Motor neuron (in vitro differentiated cells): Measurements from ENCODE around the gene DDX43. TPM values are rescaled to one million over a fixed set of nuclear protein-coding genes. Genes with fewer than 3 reads are reported as not detected.
"Not testable (repeated sequence)": the region's sequence is repeated elsewhere in the genome, so short reads cannot be mapped to it uniquely, and the experiment has no call there.

Experiments used
- ATAC-seq, 8 experiments: fragments of 200-7000 bp; cut with Tn5 transposase; replicated peaks in 6 of 8; 2 replicates each; pipeline ENCODE4 v1.8.0; 2021; ENCODE audit warnings: mild to moderate bottlenecking in 8 of 8, moderate library complexity in 8 of 8
- H3K27ac ChIP-seq, 2 donors: fragments of 250-450 bp; sonication (Bioruptor Pico); 2 replicates each; pipeline ENCODE4 v1.9.0; 2021; ENCODE audit warnings: antibody characterized with exemption in 2 of 2, mild to moderate bottlenecking in 2 of 2, moderate library complexity in 1 of 2
- H3K4me1 ChIP-seq, 2 donors: fragments of 250-450 bp; sonication (Bioruptor Pico); replicated peaks in 1 of 2; 2 replicates each; pipeline ENCODE4 v1.6.1; 2021; ENCODE audit warnings: antibody characterized with exemption in 2 of 2, mild to moderate bottlenecking in 2 of 2, moderate library complexity in 1 of 2
- H3K4me3 ChIP-seq, 5 donors: fragments of 250-450 bp; sonication (Bioruptor Pico); 2 replicates each; pipeline ENCODE4 v1.9.0; 2021; ENCODE audit warnings: antibody characterized with exemption in 5 of 5, mild to moderate bottlenecking in 5 of 5, moderate library complexity in 4 of 5
- WGBS, 10 experiments: fragments of 450-650 bp; shearing (Covaris generic); methylation state at CpG; one replicate each; pipeline ENCODE4 v1.0.0; 2022; 5-methylcytosine and 5-hydroxymethylcytosine counted together
- in situ Hi-C, 9 experiments: fragments of 400-800 bp; cut with MboI; loops; one replicate each; pipeline ENCODE4 v1.15.0; 2021; ENCODE audit warnings: low sequenced_read_pairs in 9 of 9, low pct_unique_long_range_greater_than_20kb in 2 of 9; ENCODE audit not compliant: unreplicated experiment in 9 of 9
- total RNA-seq, 8 experiments: library from RNA; unstranded; fragments of 300-600 nt; gene quantifications; 2 replicates each; pipeline versions ENCODE4 v1.2.3 to v1.2.4, GENCODE V29; 2022

DDX43 gene
- total RNA-seq, 8 experiments from 2014 or later = 0.33 TPM; not detected in 7

DNA sequence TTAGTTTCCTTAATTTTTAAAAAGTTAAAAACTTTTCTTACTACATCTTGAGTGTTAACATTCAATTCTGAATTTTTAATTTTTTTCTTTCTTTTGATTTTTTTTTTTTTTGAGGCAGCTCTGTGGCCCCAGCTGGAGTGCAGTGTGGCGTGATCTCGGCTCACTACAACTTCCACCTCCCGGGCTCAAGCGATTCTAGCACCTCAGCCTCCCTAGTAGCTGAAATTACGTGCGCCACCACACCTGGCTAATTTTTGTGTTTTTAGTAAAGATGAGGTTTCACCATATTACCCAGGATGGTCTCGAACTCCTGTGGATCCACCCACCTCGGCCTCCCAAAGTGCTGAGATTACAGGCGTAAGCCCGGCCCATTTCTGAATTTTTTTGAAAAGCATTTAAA, 1.2 kb downstream of the DDX43 start:
- 67 to 99% (median 94%) methylated on average over 3 to 10 of the region's 10 CpGs for WGBS, 10 experiments
- in situ Hi-C loops = no loop called here
- Histone ChIP-seq H3K4me3 (no peak overlapping the region), H3K4me1 (no peaks in the 10 kb centered on the region), H3K27ac (no peak overlapping the region)
- ATAC-seq = no peak

DNA sequence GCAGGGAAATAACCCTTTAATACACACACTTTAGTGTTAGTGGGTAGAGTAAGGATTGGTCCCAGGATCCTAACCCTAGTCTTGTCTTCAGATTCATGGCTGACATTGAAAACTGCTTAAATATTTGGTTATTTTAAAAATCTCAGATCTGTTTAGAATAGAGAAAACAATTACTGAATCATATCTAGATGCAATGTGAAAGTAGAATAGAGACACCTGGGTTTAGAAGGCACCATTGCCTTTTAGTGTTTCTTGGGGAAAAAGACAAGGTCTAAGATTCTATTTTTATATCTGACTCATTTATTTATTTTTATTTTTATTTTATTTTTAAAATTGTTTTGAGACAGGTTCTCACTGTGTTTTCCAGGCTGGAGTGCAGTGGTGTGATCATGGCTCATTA, 6.0 kb downstream of the DDX43 start:
- H3K27ac ChIP-seq = no peak overlapping the region
- in situ Hi-C loops = no loop called here
- no peak overlapping the region for H3K4me3 ChIP-seq
- H3K4me1 ChIP-seq = no peaks in the 10 kb centered on the region
- ATAC-seq = no peak

DNA sequence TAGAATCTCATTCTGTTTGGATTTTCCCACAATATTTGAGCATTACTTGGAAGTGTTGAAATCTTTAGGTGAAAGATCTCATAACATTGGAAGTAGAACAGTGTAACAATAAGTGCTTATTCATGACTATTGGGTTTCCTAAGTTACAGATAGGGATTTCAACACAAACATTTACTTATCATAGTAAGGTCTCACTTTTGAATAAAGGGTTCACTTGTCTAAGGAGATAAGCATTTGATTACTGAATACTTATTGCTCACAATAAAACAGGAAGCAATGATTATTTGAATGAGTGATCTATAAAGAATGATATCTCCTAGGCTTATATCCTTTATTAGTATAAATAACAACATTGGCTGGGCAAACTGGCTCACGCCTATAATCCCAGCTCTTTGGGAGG, 14.8 kb downstream of the DDX43 start:
- in situ Hi-C loops = no loop called here
- Histone ChIP-seq H3K4me1 (no peaks in the 10 kb centered on the region), H3K27ac (no peak overlapping the region), H3K4me3 (no peak overlapping the region)
- no peak for ATAC-seq
- WGBS, 10 experiments = 50 to 100% (median 90%) methylated on average over 1 of the region's 1 CpG; no CpG with 5 or more reads in 4 of the 10 experiments

DNA sequence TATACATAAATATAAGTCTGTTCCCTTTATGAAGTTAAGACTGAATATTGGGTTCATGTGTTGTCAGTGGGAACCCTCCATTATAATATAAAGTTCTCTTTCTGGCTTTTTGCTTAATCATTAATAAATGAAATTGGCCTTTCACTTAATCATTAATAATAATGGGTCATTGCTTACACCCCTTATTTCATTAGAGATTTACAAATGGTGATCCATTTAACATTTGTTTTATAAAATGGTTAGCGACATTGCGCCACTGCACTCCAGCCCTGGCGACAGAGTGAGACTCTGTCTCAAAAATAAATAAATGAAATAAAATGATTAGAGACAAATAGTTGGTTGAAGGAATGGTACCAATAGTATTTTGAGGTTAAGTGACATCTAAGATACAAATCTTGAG, 18.5 kb downstream of the DDX43 start:
- WGBS, 10 experiments = 86 to 100% (median 100%) methylated on average over 3 of the region's 3 CpGs; no CpG with 5 or more reads in 1 of the 10 experiments
- in situ Hi-C loops = no loop called here
- Histone ChIP-seq H3K4me3 (no peak overlapping the region), H3K4me1 (no peaks in the 10 kb centered on the region), H3K27ac (no peak overlapping the region)
- ATAC-seq = no peak

DNA sequence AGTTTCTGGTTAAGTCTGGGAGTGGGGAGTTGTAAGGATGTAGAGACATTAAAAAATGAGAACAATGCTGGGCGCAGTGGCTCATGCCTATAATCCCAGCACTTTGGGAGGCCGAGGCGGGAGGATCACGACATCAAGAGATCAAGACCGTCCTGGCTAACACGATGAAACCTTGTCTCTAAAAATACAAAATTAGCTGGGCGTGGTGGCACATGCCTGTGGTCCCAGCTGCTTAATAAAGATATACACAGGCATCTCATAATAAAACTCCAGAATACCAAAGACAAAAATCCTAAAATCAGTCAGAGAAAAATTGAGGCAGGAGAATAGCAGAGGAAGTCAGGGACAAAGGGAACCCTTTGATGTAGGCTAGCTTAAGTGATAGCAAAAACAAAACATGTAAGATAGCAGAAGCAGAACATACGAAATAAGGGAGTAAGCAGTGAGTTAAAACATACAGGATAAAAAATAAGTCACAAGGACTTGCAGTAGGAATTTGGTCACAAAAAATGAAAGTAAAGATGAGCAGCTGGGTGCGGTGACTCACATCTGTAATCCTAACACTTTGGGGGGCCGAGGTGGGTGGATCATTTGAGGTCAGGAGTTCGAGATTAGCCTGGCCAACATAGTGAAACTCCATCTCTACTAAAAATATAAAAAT, 23.6 kb downstream of the DDX43 start:
- in situ Hi-C loops = no loop called here
- WGBS, 10 experiments = 70 to 100% (median 86%) methylated on average over 1 to 11 of the region's 11 CpGs
- no peak for ATAC-seq
- no peaks in the 10 kb centered on the region for H3K4me1 ChIP-seq
- H3K4me3 ChIP-seq = no peak overlapping the region
- H3K27ac ChIP-seq = no peak overlapping the region

DNA sequence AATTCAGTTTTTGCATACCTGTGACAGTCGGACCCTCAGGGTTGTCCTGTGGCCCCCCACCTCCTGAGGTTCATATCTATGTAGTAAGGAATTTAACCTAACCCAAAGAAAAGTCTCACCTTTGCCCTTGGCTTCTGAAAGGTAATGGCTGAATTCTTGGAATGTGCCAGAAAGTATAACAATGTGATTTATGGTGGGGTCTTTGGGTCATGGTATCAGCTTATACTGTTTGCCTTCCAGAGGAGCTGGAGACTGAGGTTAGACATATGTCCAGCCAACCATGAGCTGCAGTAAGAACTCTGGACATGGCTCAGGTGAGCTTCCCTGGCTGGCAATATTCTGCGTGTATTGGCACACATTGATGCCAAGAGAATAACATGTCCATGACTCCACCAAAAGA, 26.9 kb downstream of the DDX43 start:
- in situ Hi-C loops = no loop called here
- Histone ChIP-seq H3K27ac (no peak overlapping the region), H3K4me1 (no peaks in the 10 kb centered on the region), H3K4me3 (no peak overlapping the region)
- no peak for ATAC-seq
- WGBS, 10 experiments = 0 to 100% (median 92%) methylated on average over 1 to 2 of the region's 2 CpGs; no CpG with 5 or more reads in 3 of the 10 experiments

DNA sequence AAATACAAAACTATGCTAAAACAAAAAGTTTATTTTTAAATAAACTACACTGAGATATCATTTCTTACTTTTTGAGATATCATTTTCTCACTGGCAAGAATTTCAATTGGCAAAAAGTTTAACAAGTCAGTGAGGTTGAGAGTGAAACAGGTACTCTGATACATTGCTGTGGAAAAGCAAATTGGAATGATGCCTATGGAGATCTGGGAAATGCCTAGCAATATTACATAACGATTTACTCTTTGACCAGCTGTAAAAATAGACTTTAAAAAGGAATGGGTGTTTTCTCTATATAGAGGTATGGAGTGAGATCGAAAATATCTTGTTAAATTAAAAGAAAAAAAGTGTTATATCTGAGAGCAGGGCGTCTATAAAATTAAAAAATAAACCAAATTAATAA, 40.6 kb downstream of the DDX43 start:
- 54 to 100% (median 72%) methylated on average over 1 to 3 of the region's 3 CpGs; no CpG with 5 or more reads in 1 of the 10 experiments for WGBS, 10 experiments
- in situ Hi-C loops = no loop called here
- no peak for ATAC-seq
- Histone ChIP-seq H3K27ac (no peak overlapping the region), H3K4me3 (no peak overlapping the region), H3K4me1 (no peaks in the 10 kb centered on the region)

DNA sequence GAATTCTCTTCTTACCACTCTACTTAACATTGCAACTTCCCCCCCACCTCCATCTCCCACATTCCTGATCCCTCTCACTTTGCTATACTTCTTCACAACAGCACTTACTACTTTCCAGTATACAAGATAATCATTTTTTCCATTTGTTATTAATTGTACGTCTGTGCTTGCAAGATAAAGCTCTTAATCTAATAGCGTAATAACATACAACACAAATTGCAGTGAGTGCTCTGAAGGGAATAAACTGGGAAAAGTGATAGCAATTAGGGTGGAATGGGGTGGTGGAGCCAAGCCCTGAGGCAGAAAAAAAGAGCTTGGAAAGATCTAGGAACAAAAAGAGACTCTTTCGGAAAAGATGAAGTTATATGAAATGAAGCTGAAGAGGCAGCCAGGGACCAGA, 48.9 kb downstream of the DDX43 start:
- ATAC-seq = no peak
- H3K4me1 ChIP-seq = no peaks in the 10 kb centered on the region
- H3K27ac ChIP-seq = no peak overlapping the region
- in situ Hi-C loops = no loop called here
- WGBS, 10 experiments = 76 to 100% (median 95%) methylated on average over 1 to 3 of the region's 3 CpGs
- no peak overlapping the region for H3K4me3 ChIP-seq

DNA sequence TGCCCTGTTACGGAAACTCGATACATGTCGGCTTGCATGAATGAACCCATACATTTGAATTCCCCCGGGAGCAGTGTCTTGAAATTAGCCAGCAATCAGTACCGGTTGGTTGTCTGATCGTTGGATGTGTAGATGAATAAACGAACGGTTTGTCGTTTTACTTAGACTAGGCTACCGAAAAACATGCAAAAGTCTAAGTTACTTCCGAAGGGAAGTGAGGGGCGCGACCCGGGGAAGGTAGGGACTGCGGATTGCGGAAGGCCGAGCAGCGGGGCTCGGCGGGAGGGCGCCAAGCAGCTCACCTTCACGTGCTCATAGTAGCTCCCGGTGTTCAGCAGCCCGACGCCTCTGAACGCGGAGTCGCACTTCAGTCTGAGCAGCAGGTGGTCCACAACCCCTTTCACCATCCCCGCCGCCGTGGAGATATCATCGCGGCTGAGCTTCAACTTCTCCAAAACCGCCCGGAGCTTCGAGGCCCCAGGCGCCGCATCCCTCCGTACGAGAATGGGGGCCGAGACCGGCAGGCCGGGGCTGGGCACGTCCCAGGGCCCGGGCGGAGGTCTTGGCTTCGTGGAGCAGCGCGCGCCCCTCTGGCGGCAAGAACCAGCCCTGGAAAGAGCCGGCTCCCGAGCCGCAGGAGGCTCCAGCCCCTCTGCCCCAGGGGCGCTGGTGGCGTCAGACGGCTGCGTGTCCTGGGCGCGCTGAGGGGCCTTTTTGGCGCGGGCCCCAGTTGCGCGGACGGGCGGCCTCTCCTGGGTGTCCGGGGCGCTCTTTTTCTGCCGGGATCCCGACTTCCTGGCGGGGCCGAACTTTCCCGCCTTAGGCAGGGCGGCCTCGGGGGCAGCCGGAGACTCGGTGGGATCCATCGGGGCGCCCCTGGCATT, 56.8 kb downstream of the DDX43 start:
- ATAC-seq = peak in 4 of 8 experiments; percentile 34 to 81 (median 66)
- Histone ChIP-seq H3K27ac (no peak overlapping the region), H3K4me3 (no peak overlapping the region), H3K4me1 (no peaks in the 10 kb centered on the region)
- WGBS, 10 experiments = 0 to 83% (median 13%) methylated on average over 2 to 19 of the region's 79 CpGs; no CpG with 5 or more reads in 2 of the 10 experiments
- in situ Hi-C loops = no loop called here

DNA sequence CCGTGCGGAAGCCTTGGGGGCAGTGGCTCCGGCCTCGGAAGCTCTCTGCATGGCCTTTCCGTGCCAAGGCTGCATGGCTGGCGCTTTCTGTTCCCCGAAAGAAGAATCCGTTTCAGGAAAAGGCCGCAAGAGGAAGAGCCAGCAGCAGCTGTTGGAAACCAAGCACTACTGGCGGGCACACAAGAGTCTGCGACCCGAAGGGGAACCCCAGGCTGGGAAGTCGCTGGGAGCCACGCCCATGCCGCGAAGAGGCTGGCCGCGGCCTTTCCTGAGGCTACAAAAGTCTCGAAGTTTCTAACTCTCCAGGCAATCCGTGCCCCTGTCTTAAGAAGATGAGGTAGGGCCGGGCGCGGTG, 57.5 kb downstream of the DDX43 start, which contains the start of gene CGAS:
TSS of gene CGAS (minus strand) at position 191 of the 355 bp plus-strand sequence. CDS start at position 75, 116 bp downstream.
- 13 to 50% (median 38%) methylated on average over 2 to 10 of the region's 23 CpGs; no CpG with 5 or more reads in 5 of the 10 experiments for WGBS, 10 experiments
- no peak within 1 kb of the TSS for H3K27ac ChIP-seq
- in situ Hi-C loops = no loop called here
- H3K4me1 ChIP-seq = no peaks in the 10 kb centered on the region
- ATAC-seq = peak in 3 of 8 experiments; percentile 74 to 85 (median 81)
- H3K4me3 ChIP-seq = no peak within 1 kb of the TSS

DNA sequence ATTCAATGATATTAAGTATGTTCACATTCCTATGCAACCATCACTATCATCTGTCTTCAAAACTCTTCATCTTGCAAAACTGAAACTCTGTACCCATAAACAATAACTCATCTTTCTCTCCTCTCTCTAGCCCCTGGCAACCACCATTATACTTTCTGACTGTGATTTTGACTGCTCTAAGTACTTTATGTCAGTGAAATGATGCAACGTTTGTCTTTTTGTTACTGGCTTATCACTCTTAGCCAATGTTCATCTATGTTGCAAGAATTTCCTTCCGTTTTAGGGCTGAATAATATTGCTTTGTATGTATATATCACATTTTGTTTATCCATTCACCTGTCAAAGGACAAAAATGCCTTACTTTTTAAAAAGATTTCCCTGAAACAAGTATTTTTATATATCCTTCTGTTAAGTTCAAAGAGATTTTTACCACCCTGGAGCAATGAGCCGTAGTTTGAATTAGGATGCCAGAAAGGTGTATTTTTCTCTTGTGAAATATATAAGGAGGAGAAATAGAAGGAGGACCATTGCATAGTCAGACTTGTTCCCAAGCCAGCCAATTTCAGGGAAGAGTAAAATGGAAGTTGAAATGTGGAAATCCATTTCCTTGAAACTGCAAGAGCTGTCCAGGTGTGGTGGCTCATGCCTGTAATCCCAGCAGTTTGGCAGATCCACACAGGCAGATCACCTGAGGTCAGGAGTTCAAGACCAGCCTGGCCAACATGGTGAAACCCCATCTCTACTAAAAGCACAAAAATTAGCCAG, 61.4 kb downstream of the DDX43 start:
- 43 to 86% (median 71%) methylated on average over 1 to 3 of the region's 3 CpGs for WGBS, 10 experiments
- in situ Hi-C loops = no loop called here
- H3K4me3 ChIP-seq = no peak overlapping the region
- no peak for ATAC-seq
- no peak overlapping the region for H3K27ac ChIP-seq
- peaks cover 10 to 11% of the 10 kb centered on the region in 2 donors for H3K4me1 ChIP-seq

DNA sequence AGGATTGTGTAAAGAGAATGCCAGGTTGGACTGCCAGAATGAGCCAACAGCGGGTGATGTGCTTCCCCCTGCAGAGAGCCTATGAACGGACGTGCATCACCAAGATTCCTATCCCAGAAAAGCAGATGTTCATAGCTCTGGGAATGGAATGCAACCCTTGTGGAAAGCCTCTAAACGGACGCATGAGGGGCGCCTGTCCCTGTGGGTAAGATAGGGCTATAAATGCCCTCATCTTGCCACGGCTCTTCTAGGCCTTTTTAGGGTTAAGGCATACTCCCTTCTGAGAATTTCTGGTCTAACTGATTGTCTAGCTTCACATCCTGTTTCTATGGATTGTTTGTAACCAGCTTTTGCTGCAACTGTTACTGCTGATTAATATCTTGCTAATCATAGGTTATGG, 64.8 kb downstream of the DDX43 start:
- H3K4me3 ChIP-seq, ATAC-seq, in situ Hi-C loops, H3K27ac ChIP-seq: not testable (repeated sequence)
- 55 to 100% (median 97%) methylated on average over 1 to 5 of the region's 7 CpGs; no CpG with 5 or more reads in 4 of the 10 experiments for WGBS, 10 experiments
- peaks cover 12 to 19% of the 10 kb centered on the region in 2 donors for H3K4me1 ChIP-seq

DNA sequence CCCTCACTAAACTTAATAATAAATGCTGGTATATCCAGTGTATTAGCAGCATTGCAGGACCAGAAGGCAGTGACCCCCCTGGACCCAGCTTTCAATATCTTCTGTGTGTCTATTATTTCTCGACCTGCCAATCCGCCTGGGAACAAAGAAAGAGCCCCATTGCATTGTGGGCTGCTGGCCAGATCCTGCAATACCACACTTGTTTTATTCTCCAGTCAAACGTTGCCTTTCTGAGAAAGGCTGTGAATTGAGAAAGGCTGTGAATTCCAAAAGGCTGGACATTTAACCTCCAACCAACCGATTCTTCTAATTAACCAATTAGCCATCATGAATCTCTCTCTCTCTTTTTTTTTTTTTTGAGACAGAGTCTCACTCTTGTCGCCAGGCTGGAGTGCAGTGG, 65.4 kb downstream of the DDX43 start:
- H3K27ac ChIP-seq = peak overlapping the region in 1 of 2 donors; percentile 49
- in situ Hi-C loops = no loop called here
- H3K4me3 ChIP-seq = no peak overlapping the region
- 17 to 93% (median 42%) methylated on average over 1 to 4 of the region's 5 CpGs; no CpG with 5 or more reads in 3 of the 10 experiments for WGBS, 10 experiments
- H3K4me1 ChIP-seq = peaks cover 12 to 19% of the 10 kb centered on the region in 2 donors
- peak in 5 of 8 experiments; percentile 5 to 44 (median 37) for ATAC-seq
